ENCODE data around the gene PCYOX1L.
"Not testable (repeated sequence)": the region's sequence is repeated elsewhere in the genome, so short reads cannot be mapped to it uniquely, and the experiment has no call there.

The PCYOX1L gene

DNA sequence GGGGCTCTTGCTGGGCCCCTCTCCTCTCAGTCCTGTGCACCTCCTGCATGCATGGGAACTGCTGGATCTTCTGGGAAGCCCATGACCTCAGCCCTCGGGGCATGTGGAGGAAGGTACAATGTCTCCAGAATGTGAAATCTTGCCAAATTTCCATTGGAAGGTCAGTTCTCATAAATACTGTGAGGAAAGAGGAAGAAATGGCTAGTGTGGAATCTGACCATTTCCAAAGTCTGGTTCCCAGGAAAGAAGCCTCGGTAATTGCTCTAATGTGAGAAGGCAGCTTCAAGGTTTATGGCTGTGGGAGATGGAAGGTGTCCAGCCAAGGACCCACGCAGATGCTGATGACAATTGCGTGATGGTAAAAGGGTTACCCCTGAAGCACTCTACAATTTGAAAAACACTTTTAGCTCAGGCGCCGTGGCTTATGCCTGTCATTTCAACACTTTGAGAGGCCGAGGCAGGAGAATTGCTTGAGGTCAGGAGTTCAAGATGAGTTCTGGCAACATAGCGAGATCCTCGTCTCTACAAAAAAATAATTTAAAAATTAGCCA, 29.3 kb downstream of the PCYOX1L start:
- peak; percentile 92 for DNase-seq (ENCODE audit: low read depth)

DNA sequence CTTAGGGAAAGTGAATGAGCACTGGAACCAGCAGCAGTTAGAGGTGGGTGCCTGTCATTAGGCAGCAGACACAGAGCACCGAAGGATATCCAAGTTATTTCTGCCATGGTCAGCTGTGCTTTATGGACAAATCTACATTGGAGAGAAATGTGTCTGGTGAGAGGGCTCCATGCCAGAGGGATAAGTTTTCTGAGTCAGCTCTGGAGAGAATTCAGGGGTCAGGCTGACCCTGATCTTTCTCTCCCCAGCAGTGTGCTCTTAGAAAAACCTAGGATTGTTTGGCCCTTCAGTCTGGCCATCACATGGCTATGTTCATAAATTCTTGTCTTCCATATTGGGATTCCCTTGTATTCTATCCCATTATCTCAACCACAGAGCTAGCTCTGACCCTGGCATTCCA, 30.1 kb downstream of the PCYOX1L start:
- peak; percentile 96 for DNase-seq (ENCODE audit: low read depth)

DNA sequence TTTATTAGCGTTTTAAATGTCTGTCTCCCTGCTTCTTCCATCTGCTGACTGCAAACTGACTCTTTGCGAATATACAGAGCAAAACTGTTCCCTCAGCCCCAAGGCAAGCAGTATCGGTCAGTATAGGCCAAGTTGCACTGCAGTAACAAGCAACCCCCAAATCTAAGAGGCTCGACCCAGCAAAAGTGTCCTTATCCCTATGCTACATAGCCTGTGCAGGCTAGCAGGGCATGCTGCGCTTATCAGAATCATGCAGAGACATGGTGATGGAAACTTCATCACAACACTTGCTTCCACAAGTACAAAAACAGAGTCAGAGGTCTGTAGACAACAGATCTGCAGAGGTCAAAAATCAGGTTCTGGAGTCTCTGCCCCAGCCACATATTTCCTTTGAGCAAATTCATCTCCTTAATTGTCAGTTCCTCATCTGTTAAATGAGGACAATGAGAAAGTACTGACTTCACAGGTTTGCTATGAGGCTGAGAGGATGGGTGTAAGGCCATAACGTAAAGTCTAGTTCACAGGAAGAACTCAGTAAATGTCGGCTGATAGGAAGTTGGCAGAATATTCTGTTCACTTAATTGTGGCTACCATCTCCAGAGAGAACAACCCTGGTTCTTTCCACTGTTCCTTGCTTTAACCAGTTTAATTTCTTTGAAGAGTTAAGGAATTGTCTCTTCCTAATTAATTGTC, 30.8 kb downstream of the PCYOX1L start:
- no peak for DNase-seq (ENCODE audit: low read depth)

DNA sequence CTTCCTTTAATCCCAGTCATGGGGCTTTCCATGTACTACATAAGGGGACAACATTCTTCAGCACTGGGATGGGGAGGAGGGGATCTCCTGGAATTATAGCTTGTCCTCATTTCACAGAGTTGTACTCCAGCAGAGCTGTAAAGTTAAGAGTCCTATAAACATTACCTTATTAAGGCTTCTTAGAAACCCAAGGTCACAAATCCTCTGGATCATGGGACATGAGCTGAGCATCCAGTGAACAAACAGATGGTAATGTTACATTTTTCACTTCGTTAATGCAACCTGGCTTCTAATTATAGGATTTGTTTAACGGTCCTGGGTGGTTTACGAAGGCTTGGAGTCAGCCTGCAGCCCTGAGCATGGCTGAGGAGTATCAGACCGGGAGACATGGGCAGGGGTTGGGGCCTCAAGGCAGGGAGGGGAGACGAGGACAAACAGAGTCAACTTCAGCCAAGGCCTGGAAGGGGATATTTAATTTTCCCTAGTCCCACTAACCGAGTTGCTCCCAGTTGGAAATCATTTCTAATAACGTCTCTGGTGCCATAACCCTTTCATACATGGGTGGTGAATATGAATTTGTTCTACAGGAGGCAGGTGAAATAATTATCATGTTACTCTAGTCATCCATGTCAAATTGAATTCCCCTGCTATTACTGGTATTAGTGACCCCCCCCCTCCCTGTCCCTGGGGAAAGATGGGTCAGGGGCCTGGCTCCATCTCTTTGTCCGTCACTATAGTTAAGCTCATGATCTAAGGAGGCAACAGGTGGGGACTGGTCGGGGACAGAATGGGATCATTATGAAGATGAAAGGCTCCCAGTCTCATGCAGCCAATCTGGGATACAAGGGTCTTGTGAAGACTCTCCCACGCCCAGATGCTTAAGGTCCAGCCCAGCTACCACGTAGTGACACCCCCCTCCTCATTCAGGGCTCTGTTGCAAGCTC, 32.0 kb downstream of the PCYOX1L start:
- DNase-seq (ENCODE audit: low read depth): no peak

DNA sequence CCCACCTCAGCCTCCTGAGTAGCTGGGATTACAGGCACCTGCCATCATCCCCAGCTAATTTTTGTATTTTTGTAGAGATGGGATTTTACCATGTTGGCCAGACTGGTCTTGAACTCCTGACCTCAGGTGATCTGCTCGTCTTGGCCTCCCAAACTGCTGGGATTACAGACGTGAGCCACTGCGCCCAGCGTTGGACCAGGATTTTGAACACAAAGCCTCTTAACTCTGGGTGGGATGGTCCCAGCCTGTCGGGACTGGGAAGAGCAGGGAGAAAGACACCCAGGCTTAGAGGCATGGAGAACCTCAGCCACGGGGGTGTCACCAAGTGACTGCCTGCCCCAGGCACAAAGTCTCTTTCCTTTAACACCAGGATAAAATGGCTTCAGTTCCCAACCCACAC, 33.2 kb downstream of the PCYOX1L start:
- not testable (repeated sequence) for DNase-seq (ENCODE audit: low read depth)

DNA sequence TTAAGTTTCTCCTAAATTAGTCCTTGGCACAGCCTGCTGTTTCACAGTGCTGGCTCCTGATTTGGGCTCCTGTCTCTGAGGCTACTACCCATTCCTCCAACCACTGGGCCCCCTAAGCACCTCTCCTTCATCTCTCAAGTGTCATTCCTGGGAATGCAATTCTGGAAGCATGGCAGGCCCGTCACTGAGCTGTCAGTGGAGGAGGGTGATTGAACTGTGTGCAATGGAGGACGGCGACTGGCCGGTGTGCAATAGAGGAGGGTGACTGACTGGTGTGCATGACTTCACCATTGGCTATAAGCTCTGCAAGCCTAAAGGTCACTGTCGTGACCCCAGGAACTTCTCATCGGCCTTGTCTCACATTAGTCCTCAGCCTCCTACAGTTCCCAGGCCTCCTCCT, 33.7 kb downstream of the PCYOX1L start:
- no peak for DNase-seq (ENCODE audit: low read depth)

DNA sequence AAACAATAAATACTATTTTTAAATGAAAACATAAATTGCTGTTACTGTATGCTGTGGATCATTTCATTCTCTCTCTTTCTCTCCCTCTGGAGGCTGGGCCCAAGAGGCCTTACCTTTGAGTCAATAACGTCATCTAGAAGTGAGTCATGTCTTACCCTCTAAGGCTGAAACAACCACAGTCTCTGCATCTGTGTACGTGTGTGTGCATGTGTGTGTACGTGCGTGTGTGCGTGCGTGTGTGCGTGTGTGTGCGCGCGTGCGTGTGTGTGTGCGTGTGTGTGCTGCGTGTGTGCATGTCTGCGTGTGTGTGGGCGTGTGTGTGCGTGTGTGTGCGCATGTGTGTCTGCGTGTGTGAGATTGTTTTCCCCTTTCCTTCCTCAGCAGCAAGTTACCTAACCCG, 34.9 kb downstream of the PCYOX1L start:
- DNase-seq (ENCODE audit: low read depth): peak; percentile 82

DNA sequence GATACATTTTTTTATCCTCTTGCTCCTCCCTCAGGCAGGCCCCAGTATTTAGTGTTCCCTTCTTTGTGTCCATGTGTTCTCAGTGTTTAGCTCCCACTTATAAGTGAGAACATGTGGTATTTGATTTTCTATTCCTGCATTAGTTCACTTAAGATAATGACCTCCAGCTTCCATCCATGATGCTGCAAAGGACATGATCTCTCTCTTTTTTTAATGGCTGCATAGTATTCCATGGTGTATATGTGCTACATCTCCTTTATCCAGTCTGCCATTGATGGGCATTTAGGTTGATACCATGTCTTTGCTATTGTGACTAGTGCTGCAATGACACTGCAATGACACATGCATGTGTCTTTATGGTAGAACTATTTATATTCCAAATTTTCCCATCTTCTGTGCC, 37.1 kb downstream of the PCYOX1L start:
- DNase-seq (ENCODE audit: low read depth): not testable (repeated sequence)

DNA sequence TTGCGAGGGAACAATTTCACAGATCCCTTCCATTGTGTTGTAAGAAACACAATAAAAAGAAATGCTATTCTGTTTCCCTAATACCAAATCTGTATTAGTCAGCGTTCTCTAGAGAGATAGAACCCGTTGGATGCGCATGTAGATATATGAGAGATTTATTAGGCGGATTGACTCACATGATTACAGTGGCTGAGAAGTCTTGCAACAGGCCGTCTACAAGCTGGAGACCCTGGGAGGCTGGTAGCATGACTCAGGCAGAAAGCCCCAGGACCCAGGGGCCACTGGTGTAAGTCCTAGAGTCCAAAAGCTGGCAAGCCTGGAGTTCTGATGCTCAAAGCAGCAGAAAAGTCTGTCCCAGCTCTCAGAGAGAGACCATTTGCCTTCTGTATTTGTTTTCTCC, 39.7 kb downstream of the PCYOX1L start:
- peak; percentile 99 for DNase-seq (ENCODE audit: low read depth)

DNA sequence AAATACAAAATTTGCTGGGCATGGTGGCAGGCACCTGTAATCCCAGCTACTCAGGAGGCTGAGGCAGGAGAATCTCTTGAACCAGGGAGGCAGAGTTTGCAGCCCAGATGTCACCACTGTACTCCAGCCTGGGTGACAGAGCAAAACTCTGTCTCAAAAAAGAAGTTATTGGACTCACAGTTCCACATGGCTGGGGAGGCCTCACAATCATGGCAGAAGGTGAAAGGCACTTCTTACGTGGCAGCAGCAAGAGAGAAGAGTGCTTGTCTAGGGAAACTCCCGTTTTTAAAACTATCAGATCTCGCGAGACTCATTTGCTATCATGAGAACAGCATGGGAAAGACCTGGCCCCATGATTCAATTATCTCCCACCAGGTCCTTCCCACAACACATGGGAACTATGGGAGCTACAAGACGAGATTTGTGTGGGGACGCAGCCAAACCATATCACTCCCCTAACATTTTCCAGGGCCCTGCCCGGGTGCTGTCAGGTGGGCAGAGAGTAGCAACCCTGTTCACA, 41.0 kb downstream of the PCYOX1L start:
- not testable (repeated sequence) for DNase-seq (ENCODE audit: low read depth)

DNA sequence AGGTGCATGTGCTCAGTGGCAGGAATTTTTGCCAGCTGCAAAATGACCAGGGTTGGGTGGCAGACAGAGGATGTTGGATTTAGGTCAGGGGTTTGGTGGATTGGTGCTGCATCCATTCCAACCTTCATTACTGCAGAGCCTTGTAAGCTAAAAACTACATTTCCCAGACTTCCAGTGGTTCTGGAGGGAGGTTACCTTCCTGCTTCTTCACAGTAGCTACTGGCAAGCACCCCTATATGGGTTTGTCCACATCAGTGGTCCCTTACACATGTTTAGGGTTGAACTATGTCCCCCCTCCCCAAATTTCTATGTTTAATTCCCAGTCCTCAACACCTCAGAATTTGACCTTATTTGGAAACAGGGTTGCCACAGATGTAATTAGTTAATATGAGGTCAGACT, 41.9 kb downstream of the PCYOX1L start:
- DNase-seq (ENCODE audit: low read depth): no peak

DNA sequence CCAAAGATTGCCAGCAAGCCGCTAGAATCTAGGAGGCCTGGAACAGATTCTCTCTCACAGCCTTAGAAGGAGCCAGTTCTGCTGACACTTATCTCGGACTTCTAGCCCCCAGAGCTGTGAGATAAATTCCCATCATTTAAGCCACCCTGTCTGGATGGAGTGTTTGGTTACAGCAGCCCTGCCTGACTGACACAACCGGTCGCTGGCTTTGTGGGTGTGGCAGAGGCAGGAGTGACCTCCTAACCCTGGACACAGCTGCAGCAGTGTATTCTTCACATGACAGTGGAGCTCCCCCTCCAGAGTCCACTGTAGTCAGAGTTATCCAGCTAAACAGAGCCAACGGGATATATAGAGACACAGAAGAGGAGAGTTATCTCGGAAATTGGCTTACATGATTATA, 42.5 kb downstream of the PCYOX1L start:
- DNase-seq (ENCODE audit: low read depth): no peak

DNA sequence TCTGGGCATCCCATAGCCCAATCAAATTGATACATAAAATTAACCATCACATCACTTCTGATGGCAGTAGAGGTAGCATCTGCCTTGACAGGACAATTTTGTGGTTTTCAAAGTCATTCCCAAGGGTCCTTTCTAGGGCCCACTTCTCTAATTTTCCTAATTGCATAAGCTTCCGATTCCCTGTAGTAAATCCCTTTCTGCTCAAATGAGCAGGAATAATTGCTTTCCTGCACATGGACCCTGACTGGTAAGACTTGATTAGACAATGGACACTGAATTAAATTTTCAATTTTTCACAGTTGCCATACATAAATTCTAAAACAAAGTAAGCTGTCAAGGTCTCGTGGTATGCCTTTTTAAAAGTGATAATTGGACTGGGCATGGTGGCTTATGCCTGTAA, 43.2 kb downstream of the PCYOX1L start:
- no peak for DNase-seq (ENCODE audit: low read depth)

DNA sequence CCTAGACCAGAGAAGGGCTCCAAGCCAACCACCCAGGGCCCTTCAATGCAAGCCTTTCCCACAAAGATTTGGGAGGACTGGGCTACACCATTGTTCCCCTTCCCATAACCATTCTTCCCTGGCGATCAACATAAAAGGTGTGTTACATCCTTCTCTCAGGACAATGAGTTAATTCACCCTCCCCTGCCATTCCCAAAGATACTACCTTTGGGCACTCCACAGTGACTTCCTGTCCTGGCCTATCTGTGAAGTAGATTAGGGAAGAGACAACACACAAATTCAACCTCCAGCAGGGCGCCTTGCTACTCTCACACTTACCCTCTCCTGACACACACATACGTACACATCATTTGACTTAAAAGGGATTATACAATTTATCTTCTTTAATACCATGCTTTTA, 44.4 kb downstream of the PCYOX1L start:
- no peak for DNase-seq (ENCODE audit: low read depth)

DNA sequence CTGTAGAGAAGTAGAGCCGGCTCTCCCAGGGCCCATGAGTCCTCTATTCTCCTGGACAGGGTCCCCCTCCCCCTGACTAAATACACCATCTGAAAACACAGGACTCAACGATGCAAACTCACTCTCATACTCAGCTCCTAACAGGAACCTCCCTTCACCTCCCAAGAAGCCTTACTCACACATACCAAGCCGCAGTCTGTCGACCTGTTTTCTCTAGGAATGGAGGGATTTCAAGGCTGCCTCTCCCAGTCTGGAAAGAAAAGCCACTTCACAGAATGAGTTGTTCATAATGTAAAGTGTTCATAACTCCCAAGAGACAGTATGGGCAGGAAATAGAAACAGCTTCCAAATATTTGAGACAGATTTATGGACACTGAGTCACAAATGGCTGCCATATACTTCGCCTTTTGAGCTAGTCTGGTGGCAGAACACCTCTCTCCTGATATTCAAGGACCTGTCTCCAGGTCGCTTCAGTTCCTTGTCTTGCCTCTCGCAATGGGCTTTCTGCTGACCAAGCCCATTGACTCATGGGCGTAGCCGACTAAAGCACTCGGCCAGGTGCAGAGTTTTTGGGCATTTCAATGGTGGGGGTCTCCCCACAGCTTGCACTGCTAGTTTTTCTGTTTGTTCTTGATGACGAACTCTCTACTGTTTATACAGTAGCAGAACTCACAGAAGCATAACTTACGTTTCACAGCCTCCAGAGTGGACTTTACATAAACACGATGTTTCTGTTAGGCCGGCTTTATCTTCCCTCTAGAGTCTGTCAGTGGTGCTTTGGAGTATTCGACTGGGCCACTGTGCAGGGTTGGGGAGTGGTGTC, 46.3 kb downstream of the PCYOX1L start:
- DNase-seq (ENCODE audit: low read depth): peak; percentile 96

DNA sequence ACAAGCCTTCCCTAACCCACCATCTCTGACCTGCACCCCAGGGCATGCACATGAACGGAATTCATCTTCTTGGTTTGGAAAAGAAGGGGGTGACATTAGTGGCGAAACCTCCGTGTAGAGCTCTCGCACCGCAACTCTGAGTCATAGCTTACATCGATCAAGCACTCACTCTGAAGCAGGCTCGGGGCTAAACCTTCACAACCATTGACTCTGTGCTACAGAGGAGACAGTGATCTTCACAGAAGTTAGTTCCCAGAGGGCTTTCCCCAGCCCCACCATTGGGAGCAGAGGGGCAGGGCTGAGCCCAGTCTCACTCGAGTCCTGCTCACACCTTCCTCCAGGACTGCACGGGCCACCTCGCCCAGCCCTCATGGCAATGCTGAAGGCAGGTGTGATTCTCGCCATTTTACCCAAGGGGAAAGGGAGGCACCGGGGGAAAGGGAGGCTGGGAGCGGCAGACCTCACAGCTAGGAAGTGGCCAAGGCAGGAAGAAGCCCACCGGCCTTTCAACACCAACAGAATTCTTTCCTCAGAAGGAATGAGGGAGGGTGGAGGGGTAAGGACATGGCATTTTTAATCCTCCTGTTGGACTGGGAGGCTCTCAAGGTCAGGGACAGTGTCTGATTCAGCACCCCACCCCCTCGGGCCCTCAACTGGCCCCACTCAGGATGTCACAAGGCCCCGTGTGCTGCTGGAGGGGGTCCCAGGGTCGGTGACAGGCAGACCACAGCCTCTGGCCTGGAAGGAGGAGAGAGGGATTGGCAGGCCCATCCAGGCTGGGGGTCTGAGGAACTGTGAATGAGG, 47.1 kb downstream of the PCYOX1L start:
- DNase-seq (ENCODE audit: low read depth): peak; percentile 86

DNA sequence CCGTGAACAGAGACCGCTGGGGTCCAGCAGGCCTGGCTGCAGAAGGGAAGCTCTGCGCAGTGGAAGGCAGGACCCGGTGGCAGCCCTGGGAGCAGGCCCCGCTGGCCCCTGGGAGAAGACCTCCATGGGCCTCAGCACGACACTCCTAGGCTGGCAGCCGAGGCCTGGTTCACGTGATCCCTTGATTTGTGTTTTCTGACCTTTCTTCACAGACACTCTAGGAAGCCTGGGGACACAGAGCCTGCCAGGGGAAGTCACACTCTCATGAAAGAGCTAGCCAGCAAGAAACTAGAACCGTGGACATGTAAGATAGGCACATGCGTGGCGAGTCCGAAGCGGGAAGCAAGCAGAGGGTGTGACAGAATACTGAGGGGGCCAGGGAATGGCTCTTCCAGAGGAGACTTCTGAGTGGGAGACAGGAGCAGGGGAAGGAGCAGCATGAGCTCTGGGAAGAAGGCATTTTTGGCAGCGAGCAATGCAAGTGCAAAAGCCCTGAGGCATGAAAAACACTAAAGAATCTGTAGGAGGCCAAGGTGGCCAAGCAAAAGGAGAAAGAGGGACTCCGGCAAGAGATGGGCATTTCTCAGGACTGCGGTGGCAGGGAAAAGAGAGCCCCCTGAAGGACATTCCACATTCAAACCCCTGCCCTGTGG, 47.8 kb downstream of the PCYOX1L start:
- DNase-seq (ENCODE audit: low read depth): no peak

DNA sequence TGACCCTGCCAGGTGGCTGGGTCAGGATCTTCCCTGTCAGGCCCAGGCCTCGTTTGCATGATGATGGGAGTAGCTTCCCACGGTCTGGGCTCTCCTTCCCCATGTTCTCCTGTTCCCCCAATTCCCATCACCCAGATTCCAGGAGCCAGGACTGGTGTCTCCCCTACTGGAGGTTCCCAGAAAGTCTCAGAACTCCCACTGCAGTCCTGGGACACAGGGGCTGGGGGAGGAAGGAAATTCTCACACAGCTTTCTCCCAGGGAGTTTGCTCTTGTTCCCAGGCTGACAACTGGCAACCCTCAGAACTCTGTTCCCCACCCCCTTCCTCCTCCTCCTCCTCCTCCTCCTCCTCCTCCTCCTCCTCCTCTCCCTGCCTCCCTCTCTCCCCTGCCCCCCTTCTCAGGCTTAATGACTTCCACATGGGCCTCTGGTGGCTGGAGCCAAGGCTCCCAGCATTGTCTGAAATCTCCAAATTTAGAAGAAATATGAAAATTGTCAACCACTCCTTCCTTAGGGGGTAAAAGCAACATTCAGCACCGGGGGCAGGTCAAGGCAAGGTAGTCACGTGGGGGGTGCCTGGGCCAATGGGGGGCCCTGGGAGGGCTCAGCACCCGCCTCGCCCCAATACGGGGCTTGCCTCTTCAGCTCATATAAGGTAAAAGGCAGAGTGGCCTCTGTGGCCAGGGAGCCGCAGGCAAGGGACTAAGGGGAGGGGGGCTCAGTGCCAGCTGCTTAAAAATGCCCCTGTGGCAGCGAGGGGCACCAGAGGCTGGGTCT, 48.5 kb downstream of the PCYOX1L start:
- DNase-seq (ENCODE audit: low read depth): peak; percentile 62

DNA sequence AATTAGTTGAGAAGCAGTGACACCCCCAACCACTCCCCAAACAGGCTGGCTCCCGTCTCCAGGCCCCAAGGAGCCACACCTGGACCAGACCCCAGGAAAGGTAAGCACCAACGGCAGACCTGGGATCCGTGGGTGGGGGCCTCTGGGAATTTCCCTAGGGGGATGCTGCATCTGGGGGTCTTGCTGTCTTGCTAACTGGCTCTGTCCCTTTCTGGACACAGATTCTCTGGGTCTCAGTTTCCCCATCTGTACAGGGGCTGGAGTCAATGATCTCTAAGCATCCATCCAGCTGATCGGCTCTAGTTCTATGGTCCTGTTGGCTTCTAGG, 49.1 kb downstream of the PCYOX1L start:
- DNase-seq (ENCODE audit: low read depth): no peak

Data from amniotic epithelial cell (primary cell).